NCI-H524 (cell line): ENCODE results near the gene AUH.

Source experiments
- DNase-seq, 2 experiments: peaks; one replicate each; lab custom pipeline; 2025; lab: John Stamatoyannopoulos, UW

Gene AUH

DNA sequence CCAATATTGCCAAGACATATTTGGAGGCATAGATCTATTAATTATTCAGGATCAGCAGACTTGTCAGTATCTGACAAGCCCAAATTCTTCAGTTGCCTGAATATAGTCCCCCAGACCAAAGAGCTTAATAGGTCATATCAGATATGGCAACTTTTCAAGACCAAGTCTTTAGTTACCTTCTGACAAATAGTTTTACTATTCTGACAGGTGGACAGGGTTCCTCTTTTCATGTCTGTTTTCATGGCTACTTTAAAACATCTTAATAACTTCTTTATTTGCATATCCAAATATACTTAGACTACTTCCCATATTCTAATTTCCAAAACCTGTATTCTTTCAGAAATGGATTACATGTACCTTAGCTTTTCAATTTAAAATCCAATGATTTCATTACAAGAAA is 65.4 kb downstream of the AUH start:
- DNase-seq: no peak

GRCh38 chr9:91295357-91295756 is 66.4 kb downstream of the AUH start:
- no peak for DNase-seq

- DNase-seq: no peak
Observed at GRCh38 chr9:91291866-91292265, 69.9 kb downstream of the AUH start.

GRCh38 chr9:91289244-91289643 is 72.5 kb downstream of the AUH start:
- DNase-seq: no peak

DNA sequence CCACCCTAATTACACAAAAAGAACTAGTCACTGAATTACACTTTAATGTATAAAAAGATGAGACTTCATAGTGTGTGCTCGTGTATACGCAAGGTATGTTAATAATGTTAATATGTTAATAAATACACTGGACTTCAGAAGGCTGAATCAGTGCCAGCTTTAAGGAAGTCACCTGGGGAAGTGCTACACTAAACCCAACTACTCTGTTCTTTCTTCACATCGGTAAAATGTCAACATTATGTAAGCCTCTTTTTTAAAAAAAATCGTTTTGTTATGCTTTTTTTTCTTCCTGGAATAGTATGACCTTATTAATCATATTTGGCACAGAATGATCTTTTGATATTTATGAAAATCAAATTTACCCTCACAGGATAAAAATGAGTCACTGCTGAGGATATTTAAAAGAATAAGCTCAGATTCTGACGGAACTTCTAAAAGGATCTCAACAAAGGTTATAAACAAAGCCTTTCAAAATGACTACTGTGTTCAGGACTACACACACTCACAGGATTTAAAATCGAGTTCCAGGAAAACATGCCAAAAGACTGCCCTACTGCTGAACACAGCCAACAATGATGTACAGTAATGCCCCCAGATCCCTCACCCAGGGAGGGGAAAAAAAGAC is 75.9 kb downstream of the AUH start:
- no peak for DNase-seq

- no peak for DNase-seq
Observed at GRCh38 chr9:91282292-91282691, 79.4 kb downstream of the AUH start.

DNA sequence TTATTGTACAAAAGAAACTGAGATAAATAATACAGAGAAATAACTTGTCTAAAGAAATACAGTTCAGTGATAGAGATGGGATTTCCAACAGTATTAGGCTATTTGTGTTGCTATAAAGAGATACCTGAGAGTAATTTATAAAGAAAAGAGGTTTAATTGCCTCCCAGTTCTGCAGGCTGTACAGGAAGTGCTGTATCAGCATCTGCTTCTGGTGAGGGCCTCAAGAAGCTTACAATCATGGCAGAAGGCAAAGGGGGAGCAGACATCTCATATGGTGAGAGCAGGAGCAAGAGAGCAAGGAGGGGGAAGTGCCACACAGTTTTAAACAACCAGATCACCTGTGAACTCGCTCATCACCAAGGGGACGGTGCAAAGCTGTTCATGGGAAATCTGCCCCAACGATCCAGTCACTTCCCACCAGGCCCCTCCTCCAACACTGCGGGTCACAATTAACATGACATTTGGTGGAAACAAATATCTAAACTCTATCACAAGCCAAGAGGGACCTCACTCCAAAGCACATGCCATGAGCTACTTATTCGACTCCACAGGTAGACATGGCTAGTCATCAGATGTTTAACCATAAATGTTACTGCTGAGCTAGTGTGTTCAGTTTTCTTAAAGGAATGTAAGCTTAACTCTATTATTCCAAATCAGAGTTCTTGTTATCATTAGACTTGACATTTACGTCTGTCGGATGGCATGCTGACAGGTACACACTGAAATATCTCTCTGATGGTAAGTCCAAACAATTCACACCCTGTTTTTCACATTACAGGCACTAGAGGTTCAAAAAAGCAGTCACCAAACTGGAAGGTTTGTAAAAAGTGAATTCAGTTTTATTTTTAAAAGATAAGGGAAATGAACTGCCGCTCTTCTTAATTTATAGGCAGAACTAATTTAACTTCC is 82.2 kb downstream of the AUH start:
- no peak for DNase-seq

- no peak for DNase-seq
Observed at GRCh38 chr9:91276513-91276912, 85.2 kb downstream of the AUH start.

- no peak for DNase-seq
Observed at GRCh38 chr9:91275655-91276054, 86.1 kb downstream of the AUH start.

DNA sequence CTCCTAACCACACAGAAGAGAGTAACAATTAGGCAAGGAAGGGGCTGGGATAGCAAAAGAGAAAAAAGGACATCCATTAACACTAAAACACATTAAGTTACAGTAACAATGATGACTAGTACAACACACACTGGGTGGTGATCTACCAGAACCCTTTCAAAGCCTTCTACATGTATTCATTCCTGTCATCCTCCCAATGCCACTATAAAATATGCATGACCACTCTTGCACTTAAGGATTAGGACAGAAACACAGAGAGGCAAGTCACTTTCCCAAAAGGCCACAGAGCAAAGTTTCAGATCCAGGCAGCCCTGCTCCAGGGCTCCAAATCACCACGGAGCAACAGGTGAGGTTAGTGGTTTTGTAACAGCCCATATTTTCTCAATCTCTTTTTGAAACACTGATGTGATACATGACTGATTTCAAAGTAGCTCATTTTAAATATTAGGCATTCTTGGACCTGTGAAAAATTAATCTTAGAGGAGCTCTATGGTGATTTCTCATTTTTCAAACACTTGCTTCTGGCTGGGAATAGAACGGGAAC is 86.7 kb downstream of the AUH start:
- DNase-seq: no peak

DNA sequence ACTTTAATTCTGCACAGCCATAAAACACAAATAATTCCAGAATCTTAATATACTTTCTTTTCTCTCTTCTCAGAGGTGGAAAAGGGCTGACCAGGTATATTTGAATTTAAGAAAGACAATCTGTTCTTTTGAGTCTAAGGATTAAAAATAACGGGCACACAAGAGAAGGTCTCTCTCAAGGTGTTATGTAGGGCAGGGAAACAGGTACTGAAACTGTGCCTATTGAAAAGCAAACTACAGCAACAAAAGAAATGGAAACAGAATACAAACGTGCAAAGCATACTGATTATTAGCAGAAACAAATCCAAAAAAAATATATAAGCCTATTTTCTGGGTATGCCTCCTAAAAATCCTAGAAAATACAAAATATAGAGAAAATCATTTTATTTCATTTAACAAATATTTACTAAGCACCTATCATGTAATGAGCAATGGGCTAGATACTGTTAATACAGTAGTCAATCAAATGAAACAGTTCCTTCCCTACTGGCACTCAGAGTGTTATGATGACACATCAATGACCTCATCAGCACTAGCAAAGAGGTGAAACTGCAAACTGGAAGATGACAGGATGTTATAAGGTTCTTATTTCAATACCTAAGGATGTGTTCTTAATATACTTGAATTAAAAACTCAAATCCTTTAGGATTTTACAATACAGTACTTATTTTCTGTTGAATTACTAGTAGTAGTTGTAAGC is 87.7 kb downstream of the AUH start:
- DNase-seq: no peak

GRCh38 chr9:91271156-91271555 is 90.6 kb downstream of the AUH start:
- DNase-seq: no peak

- no peak for DNase-seq
Observed at GRCh38 chr9:91269907-91270491, 91.7 kb downstream of the AUH start.

DNA sequence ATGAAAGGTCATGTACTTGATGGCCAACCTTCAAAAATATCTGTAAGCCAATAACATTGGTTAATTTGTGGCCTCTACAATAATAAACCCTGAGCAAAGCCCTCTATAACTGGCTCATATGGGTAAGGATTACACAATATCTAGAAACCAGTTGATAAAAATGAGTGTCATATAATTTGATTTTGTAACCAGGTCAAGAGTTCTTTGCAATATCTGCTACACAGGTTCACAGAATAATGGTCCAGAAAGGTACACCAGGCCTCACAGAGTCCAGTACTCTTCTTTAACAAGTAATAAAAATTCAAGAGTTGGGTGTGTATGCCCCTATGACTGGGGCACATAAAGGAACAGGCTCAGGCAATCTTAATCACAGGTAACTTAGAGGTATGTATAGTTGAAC is 95.3 kb downstream of the AUH start:
- DNase-seq: no peak

GRCh38 chr9:91265514-91265913 is 96.2 kb downstream of the AUH start:
- DNase-seq: no peak

- DNase-seq: no peak
Observed at GRCh38 chr9:91261417-91261816, 100.3 kb downstream of the AUH start.

- no peak for DNase-seq
Observed at GRCh38 chr9:91259162-91259561, 102.6 kb downstream of the AUH start.

DNA sequence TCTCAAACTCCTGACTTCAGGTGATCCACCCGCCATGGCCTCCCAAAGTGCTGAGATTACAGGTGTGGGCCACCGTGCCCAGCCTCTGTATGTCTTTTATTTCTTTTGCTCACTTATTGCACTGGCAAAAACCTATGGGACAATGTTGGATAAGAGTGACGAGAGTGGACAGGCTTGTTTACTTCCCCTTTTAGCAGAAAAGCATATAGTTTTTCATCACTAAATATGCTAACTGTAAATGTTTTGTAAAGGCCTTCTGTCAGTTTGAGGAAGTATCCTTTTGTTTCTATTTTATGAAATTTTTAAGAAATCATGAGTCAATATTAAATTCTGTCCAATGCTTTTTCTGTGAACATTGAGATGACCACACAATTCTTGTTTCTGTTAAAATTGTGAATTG is 103.3 kb downstream of the AUH start:
- no peak for DNase-seq

GRCh38 chr9:91256235-91256634 is 105.5 kb downstream of the AUH start:
- no peak for DNase-seq

- DNase-seq: no peak
Observed at GRCh38 chr9:91255327-91255726, 106.4 kb downstream of the AUH start.

- DNase-seq: no peak
Observed at GRCh38 chr9:91253488-91253887, 108.2 kb downstream of the AUH start.

- DNase-seq: no peak
Observed at GRCh38 chr9:91248707-91249106, 113.0 kb downstream of the AUH start.
